Loucy (cell line): Measurements from ENCODE around the gene UBN1.

Experiments
- H2AFZ ChIP-seq: fragments of 200-600 bp; sonication (generic); 2 replicates; pipeline ENCODE4 v1.6.0; 2016; ENCODE audit warnings: antibody characterized with exemption, mild to moderate bottlenecking, low read length, moderate library complexity
- H3F3A ChIP-seq: fragments of 200-600 bp; 2 replicates; pipeline ENCODE4 v1.6.0; 2016; ENCODE audit warnings: antibody characterized with exemption, low read depth, mild to moderate bottlenecking
- H3K27me3 ChIP-seq: fragments of 200-600 bp; sonication (generic); 2 replicates; pipeline ENCODE4 v1.6.1; 2014; ENCODE audit warnings: low read length, mild to moderate bottlenecking; ENCODE audit not compliant: insufficient read depth, poor library complexity, severe bottlenecking
- H3K36me3 ChIP-seq: fragments of 200-600 bp; sonication (generic); 2 replicates; pipeline ENCODE4 v1.6.1; 2016; ENCODE audit warnings: low read length; ENCODE audit not compliant: insufficient read depth
- H3K4me1 ChIP-seq: fragments of 200-600 bp; sonication (generic); 2 replicates; pipeline ENCODE4 v1.5.1; 2014; ENCODE audit warnings: low read length, mild to moderate bottlenecking; ENCODE audit not compliant: insufficient read depth, poor library complexity, severe bottlenecking
- H3K4me2 ChIP-seq: fragments of 200-600 bp; sonication (generic); 2 replicates; pipeline ENCODE4 v1.6.0; 2014; ENCODE audit warnings: antibody characterized with exemption, low read length, low read depth, mild to moderate bottlenecking; ENCODE audit not compliant: poor library complexity, severe bottlenecking
- H3K4me3 ChIP-seq: fragments of 200-600 bp; sonication (generic); 2 replicates; pipeline ENCODE4 v1.5.1; 2014; ENCODE audit warnings: low read length, mild to moderate bottlenecking, mixed read lengths; ENCODE audit not compliant: poor library complexity, severe bottlenecking
- H3K79me2 ChIP-seq: fragments of 200-600 bp; sonication (generic); 2 replicates; pipeline ENCODE4 v1.6.1; 2014; ENCODE audit warnings: low read length; ENCODE audit not compliant: insufficient read depth
- H3K9ac ChIP-seq: fragments of 200-600 bp; sonication (generic); 2 replicates; pipeline ENCODE4 v1.6.0; 2014; ENCODE audit warnings: mild to moderate bottlenecking, low read depth, low read length, moderate library complexity; ENCODE audit not compliant: poor library complexity, severe bottlenecking
- H3K9me2 ChIP-seq: fragments of 200-600 bp; sonication (generic); replicated peaks from 2 replicates; pipeline ENCODE4 v1.6.1; 2016; ENCODE audit warnings: low read depth, low read length, mixed read lengths
- H3K9me3 ChIP-seq: fragments of 200-600 bp; sonication (generic); 2 replicates; pipeline ENCODE4 v1.6.1; 2014; ENCODE audit warnings: mild to moderate bottlenecking, antibody characterized with exemption, low read length, low read depth; ENCODE audit not compliant: insufficient read depth
- H4K20me1 ChIP-seq: fragments of 200-600 bp; sonication (generic); 2 replicates; pipeline ENCODE4 v1.6.0; 2014; ENCODE audit warnings: antibody characterized with exemption, low read length, mild to moderate bottlenecking; ENCODE audit not compliant: insufficient read depth, poor library complexity, severe bottlenecking
- CTCF ChIP-seq: fragments of 200-600 bp; sonication (generic); conservative IDR thresholded peaks from 2 replicates; pipeline ENCODE4 v1.5.1; 2014; ENCODE audit warnings: mild to moderate bottlenecking, antibody characterized with exemption, low read length
- EZH2phosphoT487 ChIP-seq: fragments of 200-600 bp; IDR thresholded peaks from 2 replicates; pipeline ENCODE4 v1.6.1; 2018; ENCODE audit warnings: antibody characterized with exemption, mild to moderate bottlenecking, moderate library complexity, borderline replicate concordance

The UBN1 gene

GRCh38 chr16:4884209-4884608 is 36.9 kb downstream of the UBN1 start:
- Histone ChIP-seq H3K9me3 (no peaks in the 10 kb centered on the region), H3K79me2 (no peaks in the 10 kb centered on the region), H3K9me2 (no peaks in the 10 kb centered on the region), H4K20me1 (no peaks in the 10 kb centered on the region), H3K4me3 (no peak overlapping the region), H3K27me3 (no peaks in the 10 kb centered on the region), H3K4me2 (no peak overlapping the region), H3F3A (no peaks in the 10 kb centered on the region), H3K4me1 (no peaks in the 10 kb centered on the region), H3K9ac (no peak overlapping the region), H2AFZ (no peak overlapping the region), H3K36me3 (peaks cover 18% of the 10 kb centered on the region; the same call in 1 of the 2 replicates)
- TF ChIP-seq CTCF, result no peak
- no peak for TF ChIP-seq EZH2phosphoT487

GRCh38 chr16:4884972-4885874 is 37.9 kb downstream of the UBN1 start:
- Histone ChIP-seq H3K9ac (no peak overlapping the region), H3K4me1 (no peaks in the 10 kb centered on the region), H3F3A (no peaks in the 10 kb centered on the region), H3K4me3 (no peak overlapping the region), H3K9me2 (no peaks in the 10 kb centered on the region), H3K79me2 (no peaks in the 10 kb centered on the region), H3K36me3 (peaks cover 18% of the 10 kb centered on the region; the same call in 1 of the 2 replicates), H3K4me2 (no peak overlapping the region), H3K27me3 (no peaks in the 10 kb centered on the region), H3K9me3 (no peaks in the 10 kb centered on the region), H4K20me1 (no peaks in the 10 kb centered on the region), H2AFZ (no peak overlapping the region)
- no peak for TF ChIP-seq CTCF

DNA sequence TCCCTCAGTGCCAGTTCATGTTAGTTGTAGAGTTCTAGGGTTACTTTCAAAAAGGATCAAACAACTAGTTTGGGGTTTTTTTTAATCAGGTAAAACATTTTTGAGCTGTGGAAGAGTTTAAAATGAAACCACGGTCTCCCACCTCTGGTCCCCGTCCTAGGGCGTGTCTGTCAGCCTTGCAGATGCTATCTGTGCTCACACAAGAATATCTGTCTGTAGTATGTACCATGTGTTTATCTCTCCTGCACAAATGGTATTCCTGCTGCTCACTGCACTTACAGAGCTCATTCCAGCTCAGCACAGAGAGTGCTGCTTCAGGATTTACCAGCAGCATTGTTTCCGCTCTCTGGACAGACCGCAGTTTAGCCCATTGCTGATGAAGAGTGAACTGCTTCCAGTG is 38.9 kb downstream of the UBN1 start:
- Histone ChIP-seq H3K9me2 (no peaks in the 10 kb centered on the region), H3K9me3 (no peaks in the 10 kb centered on the region), H3K4me2 (no peak overlapping the region), H3K36me3 (peaks cover 13% of the 10 kb centered on the region; the same call in 1 of the 2 replicates), H3K27me3 (no peaks in the 10 kb centered on the region), H3K4me3 (no peak overlapping the region), H3K79me2 (no peaks in the 10 kb centered on the region), H2AFZ (no peak overlapping the region), H3K9ac (no peak overlapping the region), H3F3A (no peaks in the 10 kb centered on the region), H3K4me1 (no peaks in the 10 kb centered on the region), H4K20me1 (no peaks in the 10 kb centered on the region)
- no peak for TF ChIP-seq EZH2phosphoT487
- no peak for TF ChIP-seq CTCF
